PC-9 (cell line): ENCODE measurements around the gene COL5A1. TPM values are rescaled to one million over a fixed set of nuclear protein-coding genes. Genes with fewer than 3 reads are reported as not detected.

Experiments used
- BruUV-seq: library from RNA; stranded (reverse); fragments of 400-500 nt; replicated peaks from 2 replicates; lab custom pipeline; 2021; lab: Mats Ljungman, UMichigan
- CTCF ChIA-PET: fragments of 300-600 bp; sonication (Branson Sonifier 250); formaldehyde crosslinking; loops from one replicate; lab custom pipeline; 2022; ENCODE audit warnings: antibody characterized with exemption; lab: Charles Lee
- POLR2A ChIA-PET: fragments of 300-600 bp; sonication (Branson Sonifier 250); formaldehyde crosslinking; loops from one replicate; lab custom pipeline; 2022; ENCODE audit warnings: antibody characterized with exemption; ENCODE audit not compliant: unreplicated experiment; lab: Charles Lee
- DNase-seq, 2 experiments: peaks; one replicate each; pipeline versions ENCODE4 v3.0.0 to v3.0.0-alpha.2; 2015 to 2022; ENCODE audit warnings: mixed read lengths in 1 of 2
- H2AFZ ChIP-seq: fragments of 200-600 bp; sonication (generic); 2 replicates; pipeline ENCODE4 v1.8.1; 2017; ENCODE audit warnings: antibody characterized with exemption
- H3F3A ChIP-seq: fragments of 200-600 bp; sonication (generic); 2 replicates; pipeline ENCODE4 v1.8.1; 2017; ENCODE audit warnings: antibody characterized with exemption, mild to moderate bottlenecking, low read depth; ENCODE audit not compliant: insufficient read depth
- H3K27ac ChIP-seq: fragments of 200-600 bp; sonication (generic); 2 replicates; pipeline ENCODE4 v1.6.1; 2016; ENCODE audit warnings: mixed run types
- H3K27me3 ChIP-seq: fragments of 200-600 bp; sonication (generic); 2 replicates; pipeline ENCODE4 v1.6.1; 2016; ENCODE audit warnings: low read depth, mixed run types; ENCODE audit not compliant: insufficient read depth
- H3K36me3 ChIP-seq: fragments of 200-600 bp; sonication (generic); 2 replicates; pipeline ENCODE4 v1.6.1; 2016; ENCODE audit warnings: low read depth, mixed run types
- H3K4me1 ChIP-seq: fragments of 200-600 bp; sonication (generic); replicated peaks from 2 replicates; pipeline ENCODE4 v1.6.1; 2016; ENCODE audit warnings: mixed run types; ENCODE audit not compliant: insufficient read depth
- H3K4me2 ChIP-seq: fragments of 200-600 bp; sonication (generic); 2 replicates; pipeline ENCODE4 v1.6.1; 2017; ENCODE audit warnings: mixed run types
- H3K4me3 ChIP-seq: fragments of 200-600 bp; sonication (generic); 2 replicates; pipeline ENCODE4 v1.6.1; 2016; ENCODE audit warnings: mixed run types
- H3K79me2 ChIP-seq: fragments of 200-600 bp; sonication (generic); 2 replicates; pipeline ENCODE4 v1.6.1; 2017; ENCODE audit warnings: low read depth, mixed run types
- H3K9me2 ChIP-seq: fragments of 200-600 bp; sonication (generic); 2 replicates; pipeline ENCODE4 v1.8.1; 2017; ENCODE audit warnings: mild to moderate bottlenecking; ENCODE audit not compliant: insufficient read depth
- H3K9me3 ChIP-seq: fragments of 200-600 bp; sonication (generic); 2 replicates; pipeline ENCODE4 v1.8.1; 2016; ENCODE audit warnings: low read depth; ENCODE audit not compliant: insufficient read depth
- H4K20me1 ChIP-seq: fragments of 200-600 bp; sonication (generic); 2 replicates; pipeline ENCODE4 v1.8.1; 2017; ENCODE audit not compliant: insufficient read depth
- EZH2 ChIP-seq: fragments of 200-600 bp; sonication (generic); IDR thresholded peaks from 2 replicates; pipeline ENCODE4 v1.8.0; 2017; ENCODE audit warnings: antibody characterized with exemption, low read depth
- intact Hi-C: fragments of 100-400 bp; cut with micrococcal nuclease; formaldehyde crosslinking; loops from one replicate; pipeline ENCODE4 v1.10.0; 2022; ENCODE audit not compliant: unreplicated experiment
- total RNA-seq: library from RNA; stranded (reverse); gene quantifications from 2 replicates; pipeline ENCODE4 v1.2.3, GENCODE V29; 2021
- TF ChIP-seq, protein P1 (sequence below): fragments of 200-600 bp; sonication (generic); conservative IDR thresholded peaks from 2 replicates; pipeline ENCODE4 v1.6.1; 2017; ENCODE audit warnings: mixed run types, antibody characterized with exemption, mild to moderate bottlenecking, moderate library complexity

Gene COL5A1
- total RNA-seq, 1 experiment from 2014 or later = 15.2 TPM

DNA sequence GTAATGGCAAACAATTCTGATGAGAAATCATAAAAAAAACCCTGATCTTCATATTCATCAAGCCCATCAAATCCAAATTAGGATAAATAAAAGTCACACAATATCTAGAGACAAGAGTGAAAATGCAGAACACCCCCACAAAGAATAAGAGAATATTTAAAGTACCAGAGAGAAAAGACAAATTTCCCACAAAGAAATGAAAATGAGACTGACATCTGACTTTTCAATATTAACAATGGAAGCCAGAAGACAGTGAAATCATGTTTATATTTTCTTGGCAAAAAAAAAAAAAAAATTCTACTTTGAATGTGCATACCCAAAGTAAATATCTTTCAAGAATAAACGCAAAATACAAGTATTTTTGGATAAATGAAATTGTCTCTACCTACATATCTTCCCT is 28.9 kb upstream of the COL5A1 start:
- CTCF ChIA-PET = no interaction called here
- BruUV-seq = no TSS peak

DNA sequence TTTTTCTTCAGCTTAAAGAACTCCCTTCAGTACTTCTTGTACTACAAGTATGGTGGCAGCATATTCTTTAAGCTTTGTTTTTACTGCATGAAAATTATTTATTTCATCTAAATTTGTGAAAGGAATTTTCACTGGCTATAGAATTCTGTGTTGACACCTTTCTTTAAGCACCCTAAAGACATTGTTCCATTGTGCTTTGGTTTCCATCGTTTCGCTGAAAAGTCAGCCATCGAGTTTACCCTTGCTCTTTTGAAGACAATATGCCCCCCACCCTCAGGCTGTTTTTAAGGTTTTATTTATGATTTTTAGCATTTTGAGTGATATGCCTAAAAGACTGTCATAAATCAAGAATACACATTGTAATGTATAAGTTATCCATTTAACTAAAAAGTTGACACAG is 27.3 kb upstream of the COL5A1 start:
- Histone ChIP-seq H3K4me2 (no peak overlapping the region), H3F3A (no peaks in the 10 kb centered on the region), H3K4me3 (no peak overlapping the region), H3K9me2 (no peaks in the 10 kb centered on the region), H4K20me1 (no peaks in the 10 kb centered on the region), H3K36me3 (no peaks in the 10 kb centered on the region), H3K27ac (no peak overlapping the region), H3K4me1 (no peaks in the 10 kb centered on the region), H2AFZ (no peak overlapping the region), H3K79me2 (no peaks in the 10 kb centered on the region), H3K27me3 (peaks cover 12% of the 10 kb centered on the region; the same call in 1 of the 2 replicates), H3K9me3 (peaks cover 4% of the 10 kb centered on the region)
- no TSS peak for BruUV-seq
- intact Hi-C loops = no loop called here
- DNase-seq = no peak
- TF ChIP-seq EZH2 = no peak
- TF ChIP-seq, protein P1, sequence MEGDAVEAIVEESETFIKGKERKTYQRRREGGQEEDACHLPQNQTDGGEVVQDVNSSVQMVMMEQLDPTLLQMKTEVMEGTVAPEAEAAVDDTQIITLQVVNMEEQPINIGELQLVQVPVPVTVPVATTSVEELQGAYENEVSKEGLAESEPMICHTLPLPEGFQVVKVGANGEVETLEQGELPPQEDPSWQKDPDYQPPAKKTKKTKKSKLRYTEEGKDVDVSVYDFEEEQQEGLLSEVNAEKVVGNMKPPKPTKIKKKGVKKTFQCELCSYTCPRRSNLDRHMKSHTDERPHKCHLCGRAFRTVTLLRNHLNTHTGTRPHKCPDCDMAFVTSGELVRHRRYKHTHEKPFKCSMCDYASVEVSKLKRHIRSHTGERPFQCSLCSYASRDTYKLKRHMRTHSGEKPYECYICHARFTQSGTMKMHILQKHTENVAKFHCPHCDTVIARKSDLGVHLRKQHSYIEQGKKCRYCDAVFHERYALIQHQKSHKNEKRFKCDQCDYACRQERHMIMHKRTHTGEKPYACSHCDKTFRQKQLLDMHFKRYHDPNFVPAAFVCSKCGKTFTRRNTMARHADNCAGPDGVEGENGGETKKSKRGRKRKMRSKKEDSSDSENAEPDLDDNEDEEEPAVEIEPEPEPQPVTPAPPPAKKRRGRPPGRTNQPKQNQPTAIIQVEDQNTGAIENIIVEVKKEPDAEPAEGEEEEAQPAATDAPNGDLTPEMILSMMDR = no peak
- ChIA-PET CTCF (no interaction called here), POLR2A (no interaction called here)

More for the DNA sequence above, 28.9 kb upstream of the COL5A1 start:
- no peak for TF ChIP-seq EZH2
- TF ChIP-seq, protein P1 = no peak
- Histone ChIP-seq H3K27me3 (peaks cover 5% of the 10 kb centered on the region; the same call in 1 of the 2 replicates), H3K79me2 (no peaks in the 10 kb centered on the region), H2AFZ (no peak overlapping the region), H3K36me3 (no peaks in the 10 kb centered on the region), H3K4me3 (no peak overlapping the region), H3K9me2 (no peaks in the 10 kb centered on the region), H3K4me2 (no peak overlapping the region), H3K4me1 (no peaks in the 10 kb centered on the region), H3K27ac (no peak overlapping the region), H4K20me1 (no peaks in the 10 kb centered on the region), H3F3A (no peaks in the 10 kb centered on the region), H3K9me3 (peaks cover 4% of the 10 kb centered on the region)
- intact Hi-C loops = no loop called here
- POLR2A ChIA-PET = no interaction called here
- no peak for DNase-seq

DNA sequence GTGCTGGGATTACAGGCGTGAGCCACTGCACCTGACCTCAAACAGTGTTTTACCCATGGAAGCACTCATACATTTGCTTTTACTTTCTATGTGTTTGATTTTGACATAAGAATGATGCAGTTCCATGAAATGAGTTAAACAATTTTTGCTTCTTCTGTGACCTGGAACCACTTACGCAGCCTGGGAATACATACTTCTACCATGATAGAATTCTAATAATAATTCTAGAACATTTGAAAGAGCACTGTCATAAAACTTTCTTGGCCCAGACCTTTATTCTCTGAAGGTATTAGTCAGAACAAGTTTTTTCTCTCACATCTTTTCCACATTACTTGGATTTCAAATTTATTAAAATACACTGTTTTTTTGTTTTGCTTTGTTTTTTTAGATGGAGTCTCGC is 25.3 kb upstream of the COL5A1 start:
- H3K9me3 ChIP-seq = peaks cover 4% of the 10 kb centered on the region
- DNase-seq = no peak
- no peaks in the 10 kb centered on the region for H3K4me1 ChIP-seq
- ChIA-PET CTCF (no interaction called here), POLR2A (no interaction called here)
- no peak overlapping the region for H2AFZ ChIP-seq
- H3K4me2 ChIP-seq = no peak overlapping the region
- no peaks in the 10 kb centered on the region for H3K79me2 ChIP-seq
- peaks cover 18% of the 10 kb centered on the region; the same call in 1 of the 2 replicates for H3K27me3 ChIP-seq
- H3K4me3 ChIP-seq = no peak overlapping the region
- no peak overlapping the region for H3K27ac ChIP-seq
- no peaks in the 10 kb centered on the region for H3K36me3 ChIP-seq
- no peaks in the 10 kb centered on the region for H3F3A ChIP-seq
- BruUV-seq = no TSS peak
- TF ChIP-seq, protein P1 = no peak
- no peak for TF ChIP-seq EZH2
- H3K9me2 ChIP-seq = no peaks in the 10 kb centered on the region
- intact Hi-C loops = no loop called here
- no peaks in the 10 kb centered on the region for H4K20me1 ChIP-seq
